ENCODE results near the gene PALM. TPM values are rescaled to one million over a fixed set of nuclear protein-coding genes. Genes with fewer than 3 reads are reported as not detected.

Gene PALM
- total and polyA plus RNA-seq, 3 experiments from 2014 or later: not detected

DNA sequence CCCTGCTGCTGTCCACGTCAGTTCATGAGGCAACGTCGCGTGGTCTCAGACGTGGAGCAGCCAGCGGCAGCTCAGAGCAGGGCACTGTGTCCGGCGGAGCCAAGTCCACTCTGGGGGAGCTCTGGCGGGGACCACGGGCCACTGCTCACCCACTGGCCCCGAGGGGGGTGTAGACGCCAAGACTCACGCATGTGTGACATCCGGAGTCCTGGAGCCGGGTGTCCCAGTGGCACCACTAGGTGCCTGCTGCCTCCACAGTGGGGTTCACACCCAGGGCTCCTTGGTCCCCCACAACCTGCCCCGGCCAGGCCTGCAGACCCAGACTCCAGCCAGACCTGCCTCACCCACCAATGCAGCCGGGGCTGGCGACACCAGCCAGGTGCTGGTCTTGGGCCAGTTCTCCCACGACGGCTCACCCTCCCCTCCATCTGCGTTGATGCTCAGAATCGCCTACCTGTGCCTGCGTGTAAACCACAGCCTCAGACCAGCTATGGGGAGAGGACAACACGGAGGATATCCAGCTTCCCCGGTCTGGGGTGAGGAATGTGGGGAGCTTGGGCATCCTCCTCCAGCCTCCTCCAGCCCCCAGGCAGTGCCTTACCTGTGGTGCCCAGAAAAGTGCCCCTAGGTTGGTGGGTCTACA lies 25.9 kb upstream of the PALM start:
- ChIA-PET CTCF (no interaction called here), POLR2A (no interaction called here)
- Mint-ChIP-seq H3K9me3 (no peaks in the 10 kb centered on the region), H3K4me3 (no peak overlapping the region), H3K27ac (peak overlapping the region in 1 of 8 donors; percentile 91), H3K27me3 (no peaks in the 10 kb centered on the region), H3K4me1 (peaks cover 0 to 9% (median 3%) of the 10 kb centered on the region in 3 donors), H3K36me3 (no peaks in the 10 kb centered on the region)
- peaks cover 13% of the 10 kb centered on the region for H3K4me1 ChIP-seq (ENCODE audit: insufficient read depth, low read length)
- no peaks in the 10 kb centered on the region for H3K27me3 ChIP-seq (ENCODE audit: insufficient read depth, low read length, poor library complexity, severe bottlenecking)
- H3K36me3 ChIP-seq (ENCODE audit: insufficient read depth, low read length): no peaks in the 10 kb centered on the region
- H3K9me3 ChIP-seq (ENCODE audit: low read length): no peaks in the 10 kb centered on the region
- H3K27ac ChIP-seq (ENCODE audit: low read depth, low read length): no peak overlapping the region
- H3K4me3 ChIP-seq (ENCODE audit: low read length): no peak overlapping the region
- no peak for DNase-seq

DNA sequence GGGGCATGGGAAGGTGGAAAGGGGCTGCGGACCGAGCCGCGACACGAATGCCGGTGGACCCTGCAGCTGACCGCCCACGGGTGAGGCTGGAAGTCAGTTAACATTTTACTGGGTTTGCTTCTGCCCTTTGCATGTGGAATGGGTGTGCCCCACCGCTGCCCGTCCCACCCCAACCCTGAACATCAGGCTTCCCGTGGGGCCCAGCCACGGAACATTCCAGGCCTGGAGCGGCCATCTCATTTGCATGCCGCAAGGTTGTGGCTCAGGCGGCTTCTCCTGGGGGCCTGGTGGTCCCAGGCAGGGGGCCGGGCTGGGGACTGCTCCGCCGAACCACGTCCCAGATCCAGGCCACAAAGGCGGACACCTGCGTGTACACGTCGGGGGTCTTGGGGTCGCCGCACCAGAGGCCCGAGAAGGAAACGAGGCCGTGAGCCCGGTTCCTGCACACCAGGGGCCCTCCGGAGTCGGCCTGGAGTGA lies 23.2 kb upstream of the PALM start:
- ChIA-PET CTCF (no interaction called here), POLR2A (no interaction called here)
- H3K4me3 Mint-ChIP-seq: no peak overlapping the region

DNA sequence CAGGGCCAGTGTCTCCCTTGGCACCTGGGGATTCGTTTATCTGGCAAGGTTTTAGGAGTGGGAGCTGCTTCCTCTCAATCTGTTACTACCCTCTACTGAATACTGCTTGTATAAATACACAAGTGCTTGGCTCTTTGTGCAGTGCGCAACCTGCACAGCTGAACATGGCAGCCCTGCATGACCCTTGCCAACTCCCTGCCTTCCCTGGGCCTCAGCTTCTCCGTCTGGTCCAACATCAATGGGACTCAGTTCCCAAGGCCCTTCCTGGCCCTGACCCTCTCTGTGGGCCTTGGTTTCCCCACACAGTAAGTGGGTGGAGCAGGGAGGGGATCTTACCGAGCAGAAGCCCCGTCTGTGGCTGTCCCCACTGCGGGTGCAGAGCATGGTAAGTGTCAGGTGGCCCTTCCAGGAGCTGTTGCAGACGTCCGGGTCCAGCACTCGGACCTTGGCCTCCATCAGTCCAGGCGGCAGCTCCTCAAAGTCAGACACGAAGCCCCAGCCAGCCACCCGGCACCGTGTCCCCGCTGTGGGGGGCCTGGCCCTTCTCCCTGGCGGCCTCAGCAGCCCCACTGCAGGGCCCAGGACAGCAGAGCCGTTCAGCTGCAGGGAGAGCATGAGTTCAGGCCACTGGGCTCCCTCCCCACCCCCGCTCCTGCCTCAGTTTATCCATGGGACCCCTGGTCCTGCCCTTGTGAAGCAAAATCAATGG lies 22.0 kb upstream of the PALM start:
- Mint-ChIP-seq H3K27me3 (peaks cover 0 to 2% of the 10 kb centered on the region in 2 donors), H3K9me3 (no peaks in the 10 kb centered on the region), H3K4me3 (no peak overlapping the region), H3K36me3 (no peaks in the 10 kb centered on the region), H3K4me1 (no peaks in the 10 kb centered on the region), H3K27ac (peak overlapping the region in 1 of 8 donors; percentile 87)
- ChIA-PET POLR2A (no interaction called here), CTCF (no interaction called here)
- no peak overlapping the region for H3K4me3 ChIP-seq (ENCODE audit: low read length)
- DNase-seq: no peak
- H3K4me1 ChIP-seq (ENCODE audit: insufficient read depth, low read length): no peaks in the 10 kb centered on the region
- no peaks in the 10 kb centered on the region for H3K9me3 ChIP-seq (ENCODE audit: low read length)
- no peaks in the 10 kb centered on the region for H3K27me3 ChIP-seq (ENCODE audit: insufficient read depth, low read length, poor library complexity, severe bottlenecking)
- no peaks in the 10 kb centered on the region for H3K36me3 ChIP-seq (ENCODE audit: insufficient read depth, low read length)
- H3K27ac ChIP-seq (ENCODE audit: low read depth, low read length): no peak overlapping the region

More for the DNA sequence above, 23.2 kb upstream of the PALM start:
- Histone ChIP-seq H3K27ac (ENCODE audit: low read depth, low read length) (no peak overlapping the region), H3K4me3 (ENCODE audit: low read length) (no peak overlapping the region), H3K9me3 (ENCODE audit: low read length) (no peaks in the 10 kb centered on the region), H3K27me3 (ENCODE audit: insufficient read depth, low read length, poor library complexity, severe bottlenecking) (no peaks in the 10 kb centered on the region), H3K4me1 (ENCODE audit: insufficient read depth, low read length) (peaks cover 6% of the 10 kb centered on the region), H3K36me3 (ENCODE audit: insufficient read depth, low read length) (no peaks in the 10 kb centered on the region)
- no peak for DNase-seq
- Mint-ChIP-seq H3K9me3 (no peaks in the 10 kb centered on the region), H3K27ac (no peak overlapping the region), H3K36me3 (no peaks in the 10 kb centered on the region), H3K27me3 (peaks cover 0 to 2% of the 10 kb centered on the region in 2 donors), H3K4me1 (peaks cover 0 to 5% (median 0%) of the 10 kb centered on the region in 3 donors)

DNA sequence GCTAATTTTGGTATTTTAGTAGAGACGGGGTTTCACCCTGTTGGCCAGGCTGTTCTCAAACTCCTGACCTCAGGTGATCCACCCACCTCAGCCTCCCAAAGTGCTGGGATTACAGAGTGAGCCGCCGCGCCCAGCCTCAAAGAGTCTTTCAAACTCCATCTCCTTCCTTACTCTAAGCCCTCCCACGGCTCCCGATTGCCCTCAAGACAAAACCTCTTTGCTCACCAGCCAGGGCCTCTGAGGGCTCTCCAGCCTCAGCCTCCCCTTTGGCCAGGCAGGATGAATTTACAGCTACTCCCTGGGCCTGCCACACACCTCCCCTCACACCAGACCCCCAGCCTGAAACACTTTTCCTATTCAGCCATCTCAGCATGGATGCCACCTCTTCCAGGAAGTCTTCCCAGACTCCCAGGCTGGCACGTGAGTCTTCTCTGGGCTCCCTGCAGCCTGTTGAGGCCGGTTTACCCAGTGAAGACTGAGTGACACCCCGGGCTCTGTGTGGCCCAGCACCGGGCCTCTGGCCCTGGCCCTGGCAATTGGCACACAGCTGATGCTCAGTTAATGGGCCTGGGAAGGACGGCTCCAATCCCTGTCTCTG lies 21.1 kb upstream of the PALM start:
- H3K4me1 ChIP-seq (ENCODE audit: insufficient read depth, low read length): no peaks in the 10 kb centered on the region
- H3K4me1 Mint-ChIP-seq: no peaks in the 10 kb centered on the region
- H3K4me3 Mint-ChIP-seq: no peak overlapping the region
- H3K4me3 ChIP-seq (ENCODE audit: low read length): no peak overlapping the region
- no peak for DNase-seq
- no peaks in the 10 kb centered on the region for H3K36me3 ChIP-seq (ENCODE audit: insufficient read depth, low read length)
- CTCF ChIA-PET: no interaction called here
- POLR2A ChIA-PET: no interaction called here
- H3K36me3 Mint-ChIP-seq: no peaks in the 10 kb centered on the region
- no peaks in the 10 kb centered on the region for H3K27me3 ChIP-seq (ENCODE audit: insufficient read depth, low read length, poor library complexity, severe bottlenecking)
- no peaks in the 10 kb centered on the region for H3K9me3 Mint-ChIP-seq
- H3K27ac Mint-ChIP-seq: peak overlapping the region in 1 of 8 donors; percentile 27
- H3K27ac ChIP-seq (ENCODE audit: low read depth, low read length): no peak overlapping the region
- H3K27me3 Mint-ChIP-seq: peaks cover 0 to 2% of the 10 kb centered on the region in 2 donors
- no peaks in the 10 kb centered on the region for H3K9me3 ChIP-seq (ENCODE audit: low read length)

DNA sequence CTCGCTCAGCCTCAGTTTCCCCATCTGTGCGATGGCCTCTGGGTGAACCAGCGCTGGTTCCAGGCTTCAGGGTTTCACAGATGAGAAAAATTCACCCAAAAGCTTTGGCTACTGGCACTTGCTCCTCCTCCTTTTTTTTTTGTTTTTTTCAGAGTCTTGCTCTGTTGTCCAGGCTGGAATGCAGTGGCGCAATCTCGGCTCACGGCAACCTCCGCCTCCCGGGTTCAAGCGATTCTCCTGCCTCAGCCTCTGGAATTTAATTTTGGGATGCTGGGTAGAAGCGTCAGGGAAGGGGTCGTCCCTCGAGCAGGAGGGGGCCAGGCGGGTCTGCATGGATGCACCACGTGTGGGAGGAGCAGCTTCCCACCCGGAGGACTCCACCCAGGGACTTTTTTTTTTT lies 20.5 kb upstream of the PALM start:
- Mint-ChIP-seq H3K27me3 (peaks cover 0 to 2% of the 10 kb centered on the region in 2 donors), H3K4me1 (no peaks in the 10 kb centered on the region), H3K36me3 (no peaks in the 10 kb centered on the region), H3K4me3 (no peak overlapping the region), H3K27ac (no peak overlapping the region), H3K9me3 (no peaks in the 10 kb centered on the region)
- H3K9me3 ChIP-seq (ENCODE audit: low read length): no peaks in the 10 kb centered on the region
- DNase-seq: no peak
- ChIA-PET CTCF (no interaction called here), POLR2A (no interaction called here)
- H3K36me3 ChIP-seq (ENCODE audit: insufficient read depth, low read length): no peaks in the 10 kb centered on the region
- no peaks in the 10 kb centered on the region for H3K27me3 ChIP-seq (ENCODE audit: insufficient read depth, low read length, poor library complexity, severe bottlenecking)
- H3K27ac ChIP-seq (ENCODE audit: low read depth, low read length): no peak overlapping the region
- H3K4me1 ChIP-seq (ENCODE audit: insufficient read depth, low read length): no peaks in the 10 kb centered on the region
- no peak overlapping the region for H3K4me3 ChIP-seq (ENCODE audit: low read length)

DNA sequence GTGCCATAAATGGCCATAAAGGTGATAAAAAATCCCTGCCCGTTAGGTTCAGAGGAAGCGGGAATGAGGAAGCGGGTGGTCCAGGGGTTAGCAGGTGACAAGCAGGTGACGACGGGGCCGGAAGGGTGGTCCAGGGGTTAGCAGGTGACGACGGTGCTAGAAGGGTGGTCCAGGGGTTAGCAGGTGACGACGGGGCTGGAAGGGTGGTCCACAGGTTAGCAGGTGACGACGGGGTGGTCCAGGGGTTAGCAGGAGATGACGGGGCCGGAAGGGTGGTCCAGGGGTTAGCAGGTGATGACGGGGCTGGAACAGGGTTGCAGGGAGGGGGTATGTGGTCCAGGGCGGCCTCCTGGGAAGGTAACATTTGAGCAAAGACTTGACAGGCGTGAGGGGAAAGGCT lies 19.7 kb upstream of the PALM start:
- CTCF ChIA-PET: no interaction called here
- peaks cover 0 to 2% of the 10 kb centered on the region in 2 donors for H3K27me3 Mint-ChIP-seq
- DNase-seq: no peak

DNA sequence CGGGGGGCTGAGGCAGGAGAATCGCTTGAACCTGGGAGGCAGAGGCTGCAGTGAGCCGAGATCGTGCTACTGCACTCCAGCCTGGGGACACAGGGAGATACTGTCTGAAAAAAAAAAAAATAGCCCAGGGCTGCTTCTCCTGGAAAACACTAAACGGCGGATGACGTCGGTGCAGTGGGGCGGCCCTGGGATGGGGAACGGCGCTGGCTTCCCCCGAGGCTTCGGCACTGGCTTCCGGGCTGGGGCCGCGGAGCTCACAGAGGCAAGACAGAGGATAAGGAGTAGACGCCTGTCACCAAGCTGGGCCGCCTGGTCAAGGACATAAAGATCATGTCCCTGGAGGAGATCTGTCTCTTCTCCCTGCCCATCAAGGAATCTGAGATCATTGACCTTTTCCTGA lies 18.5 kb upstream of the PALM start:
- no peak for DNase-seq
- Mint-ChIP-seq H3K27me3 (peaks cover 2 to 3% of the 10 kb centered on the region in 2 donors), H3K4me1 (peaks cover 0 to 7% (median 0%) of the 10 kb centered on the region in 3 donors), H3K4me3 (no peak overlapping the region), H3K9me3 (no peaks in the 10 kb centered on the region), H3K27ac (no peak overlapping the region), H3K36me3 (no peaks in the 10 kb centered on the region)
- no peaks in the 10 kb centered on the region for H3K36me3 ChIP-seq (ENCODE audit: insufficient read depth, low read length)
- CTCF ChIA-PET: no interaction called here
- no peaks in the 10 kb centered on the region for H3K4me1 ChIP-seq (ENCODE audit: insufficient read depth, low read length)
- no peak overlapping the region for H3K4me3 ChIP-seq (ENCODE audit: low read length)
- no peaks in the 10 kb centered on the region for H3K9me3 ChIP-seq (ENCODE audit: low read length)
- H3K27me3 ChIP-seq (ENCODE audit: insufficient read depth, low read length, poor library complexity, severe bottlenecking): no peaks in the 10 kb centered on the region
- POLR2A ChIA-PET: no interaction called here
- no peak overlapping the region for H3K27ac ChIP-seq (ENCODE audit: low read depth, low read length)

More for the DNA sequence above, 19.7 kb upstream of the PALM start:
- POLR2A ChIA-PET: no interaction called here
- Mint-ChIP-seq H3K27ac (no peak overlapping the region), H3K4me3 (peak overlapping the region in 1 of 7 donors; percentile 44), H3K4me1 (no peaks in the 10 kb centered on the region), H3K36me3 (no peaks in the 10 kb centered on the region), H3K9me3 (no peaks in the 10 kb centered on the region)
- Histone ChIP-seq H3K4me1 (ENCODE audit: insufficient read depth, low read length) (no peaks in the 10 kb centered on the region), H3K27ac (ENCODE audit: low read depth, low read length) (no peak overlapping the region), H3K9me3 (ENCODE audit: low read length) (no peaks in the 10 kb centered on the region), H3K36me3 (ENCODE audit: insufficient read depth, low read length) (no peaks in the 10 kb centered on the region), H3K27me3 (ENCODE audit: insufficient read depth, low read length, poor library complexity, severe bottlenecking) (no peaks in the 10 kb centered on the region), H3K4me3 (ENCODE audit: low read length) (no peak overlapping the region)
